ENCODE measurements around the gene FFAR2.

- TF ChIP-seq CTCF (IDR thresholded peaks at IDR 0.05 in 8 of 11, conservative IDR thresholded peaks at IDR 0.05 in 3 of 11) = no peak
- no peak for TF ChIP-seq POLR2A (IDR thresholded peaks at IDR 0.05)
These were observed 10.8 kb downstream of the FFAR2 start for GRCh38 chr19:35458731-35459391.

All from spleen (tissue), 7 donors.